ENCODE results near the gene PI16.

The PI16 gene

GRCh38 chr6:36986704-36987047 is 32.1 kb downstream of the PI16 start:
- no peak for TF ChIP-seq CREB1 (IDR thresholded peaks at IDR 0.05; ENCODE audit: low read depth)
- TF ChIP-seq EGR1 (IDR thresholded peaks at IDR 0.05): no peak
- TF ChIP-seq TCF12 (IDR thresholded peaks at IDR 0.05; ENCODE audit: low read depth): no peak
- TF ChIP-seq ZBTB7A (IDR thresholded peaks at IDR 0.05; ENCODE audit: low read depth): no peak
- TF ChIP-seq CEBPB (IDR thresholded peaks at IDR 0.05): no peak
- TF ChIP-seq MAX (IDR thresholded peaks at IDR 0.05): no peak
- TF ChIP-seq FOXM1 (IDR thresholded peaks at IDR 0.05; ENCODE audit: borderline replicate concordance, low read depth): no peak
- TF ChIP-seq EP300 (IDR thresholded peaks at IDR 0.05; ENCODE audit: borderline replicate concordance): no peak

- TF ChIP-seq ZBTB7A (IDR thresholded peaks at IDR 0.05; ENCODE audit: low read depth): no peak
- no peak for TF ChIP-seq USF1 (IDR thresholded peaks at IDR 0.05)
- no peak for TF ChIP-seq EGR1 (IDR thresholded peaks at IDR 0.05)
- TF ChIP-seq MAX (IDR thresholded peaks at IDR 0.05): no peak
- TF ChIP-seq TCF12 (IDR thresholded peaks at IDR 0.05; ENCODE audit: low read depth): no peak
Measured at GRCh38 chr6:36989264-36989663, 34.7 kb downstream of the PI16 start.

- no peak for TF ChIP-seq YY1 (IDR thresholded peaks at IDR 0.05; ENCODE audit: low read depth)
- no peak for TF ChIP-seq CREB1 (IDR thresholded peaks at IDR 0.05; ENCODE audit: low read depth)
- no peak for TF ChIP-seq CEBPB (IDR thresholded peaks at IDR 0.05)
- TF ChIP-seq MAX (IDR thresholded peaks at IDR 0.05): no peak
- no peak for TF ChIP-seq TEAD4 (IDR thresholded peaks at IDR 0.05)
- no peak for TF ChIP-seq EP300 (IDR thresholded peaks at IDR 0.05; ENCODE audit: borderline replicate concordance)
- no peak for TF ChIP-seq USF1 (IDR thresholded peaks at IDR 0.05)
Measured at GRCh38 chr6:36997811-36998722, 43.5 kb downstream of the PI16 start.

GRCh38 chr6:36998723-36999038 is 44.1 kb downstream of the PI16 start:
- TF ChIP-seq TAF1 (IDR thresholded peaks at IDR 0.05; ENCODE audit: low read depth): no peak
- TF ChIP-seq FOXM1 (IDR thresholded peaks at IDR 0.05; ENCODE audit: borderline replicate concordance, low read depth): no peak
- no peak for TF ChIP-seq MAX (IDR thresholded peaks at IDR 0.05)
- no peak for TF ChIP-seq EGR1 (IDR thresholded peaks at IDR 0.05)
- no peak for TF ChIP-seq ZBTB7A (IDR thresholded peaks at IDR 0.05; ENCODE audit: low read depth)
- no peak for TF ChIP-seq CEBPB (IDR thresholded peaks at IDR 0.05)
- TF ChIP-seq USF1 (IDR thresholded peaks at IDR 0.05): no peak
- no peak for TF ChIP-seq RAD21 (IDR thresholded peaks at IDR 0.05; ENCODE audit: low read depth)
- no peak for TF ChIP-seq TCF12 (IDR thresholded peaks at IDR 0.05; ENCODE audit: low read depth)
- no peak for TF ChIP-seq TEAD4 (IDR thresholded peaks at IDR 0.05)
- no peak for TF ChIP-seq YY1 (IDR thresholded peaks at IDR 0.05; ENCODE audit: low read depth)
- TF ChIP-seq REST (IDR thresholded peaks at IDR 0.05; ENCODE audit: low read depth): no peak
- TF ChIP-seq CREB1 (IDR thresholded peaks at IDR 0.05; ENCODE audit: low read depth): no peak
- TF ChIP-seq EP300 (IDR thresholded peaks at IDR 0.05; ENCODE audit: borderline replicate concordance): no peak
- TF ChIP-seq NFIC (IDR thresholded peaks at IDR 0.05): no peak

- no peak for TF ChIP-seq USF1 (IDR thresholded peaks at IDR 0.05)
- TF ChIP-seq TCF12 (IDR thresholded peaks at IDR 0.05; ENCODE audit: low read depth): no peak
- TF ChIP-seq CEBPB (IDR thresholded peaks at IDR 0.05): no peak
- TF ChIP-seq REST (IDR thresholded peaks at IDR 0.05; ENCODE audit: low read depth): no peak
- no peak for TF ChIP-seq RAD21 (IDR thresholded peaks at IDR 0.05; ENCODE audit: low read depth)
- TF ChIP-seq ZBTB7A (IDR thresholded peaks at IDR 0.05; ENCODE audit: low read depth): no peak
- no peak for TF ChIP-seq NFIC (IDR thresholded peaks at IDR 0.05)
- TF ChIP-seq TEAD4 (IDR thresholded peaks at IDR 0.05): no peak
- TF ChIP-seq YY1 (IDR thresholded peaks at IDR 0.05; ENCODE audit: low read depth): no peak
- no peak for TF ChIP-seq CREB1 (IDR thresholded peaks at IDR 0.05; ENCODE audit: low read depth)
- TF ChIP-seq EP300 (IDR thresholded peaks at IDR 0.05; ENCODE audit: borderline replicate concordance): no peak
- TF ChIP-seq FOXM1 (IDR thresholded peaks at IDR 0.05; ENCODE audit: borderline replicate concordance, low read depth): no peak
- no peak for TF ChIP-seq EGR1 (IDR thresholded peaks at IDR 0.05)
- no peak for TF ChIP-seq MAX (IDR thresholded peaks at IDR 0.05)
- no peak for TF ChIP-seq TAF1 (IDR thresholded peaks at IDR 0.05; ENCODE audit: low read depth)
Measured at GRCh38 chr6:36999061-36999750, 44.7 kb downstream of the PI16 start.
